GM18508 (cell line): ENCODE measurements around the gene PLOD2.

Experiments used
- ATAC-seq: cut with Tn5 transposase; IDR thresholded peaks from one replicate; pipeline ENCODE4 v1.9.1; 2021; ENCODE audit warnings: moderate number of reproducible peaks; ENCODE audit not compliant: insufficient read depth, unreplicated experiment

Gene PLOD2

DNA sequence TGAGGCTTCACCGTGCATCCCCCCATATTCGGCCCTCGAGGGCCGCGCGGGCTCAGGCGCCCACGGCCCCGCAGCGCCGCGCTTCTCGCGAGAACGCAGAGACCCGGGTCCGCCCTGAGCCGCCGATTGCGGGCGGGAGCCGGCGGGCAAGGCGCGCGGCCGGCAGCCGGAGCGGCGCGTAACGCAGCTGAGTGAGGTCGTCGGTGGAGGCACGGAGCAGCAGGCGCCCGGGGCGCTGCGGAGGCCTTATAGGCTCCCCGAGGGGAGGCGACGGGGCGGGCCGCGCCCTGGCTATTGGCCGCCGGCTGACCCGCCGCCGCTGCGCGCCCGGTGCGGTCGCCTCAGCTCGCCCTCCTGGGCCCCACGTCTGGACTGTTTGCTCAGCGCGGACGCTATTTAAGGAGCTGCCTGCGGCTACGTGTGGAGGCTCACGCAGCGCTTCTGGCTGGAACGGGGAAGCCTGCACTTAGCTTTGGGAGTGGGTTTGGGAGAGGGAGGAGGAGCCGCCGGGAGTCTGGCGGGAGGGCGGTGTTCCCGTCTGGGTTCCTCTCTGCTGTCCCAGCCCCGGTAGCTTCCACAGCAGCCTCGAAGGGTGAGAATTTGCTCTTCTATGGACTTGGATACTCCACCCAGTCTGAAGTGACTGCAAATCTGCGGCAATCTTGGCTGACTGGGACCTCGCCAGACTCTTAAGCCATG, at the start of gene PLOD2:
PLOD2 (minus strand) TSS at position 221 of the 699 bp plus-strand sequence; CDS start at position 26, 195 bp downstream.
- peak; percentile 29 for ATAC-seq

DNA sequence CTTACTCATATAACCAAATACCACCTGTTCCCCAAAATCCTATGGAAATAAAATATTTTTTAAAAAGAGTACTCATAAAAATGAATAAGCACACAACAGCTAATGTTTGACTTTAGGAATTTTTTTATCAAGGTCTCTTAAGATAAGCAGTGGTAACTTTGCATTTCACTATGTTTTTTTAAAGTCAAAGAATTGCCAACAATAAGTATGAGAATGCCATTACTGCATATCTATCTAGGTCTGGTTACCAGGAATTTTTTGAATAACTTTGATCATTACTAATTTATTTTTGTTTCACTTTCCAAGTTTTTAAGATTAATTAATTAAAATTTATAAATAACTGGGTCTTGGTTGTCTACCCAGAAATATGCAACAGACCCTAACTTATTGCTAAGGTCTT, 48.4 kb upstream of the PLOD2 start:
- no peak for ATAC-seq

GRCh38 chr3:146203776-146204175, 42.8 kb upstream of the PLOD2 start:
- no peak for ATAC-seq

GRCh38 chr3:146200461-146201220, 39.7 kb upstream of the PLOD2 start:
- no peak for ATAC-seq

DNA sequence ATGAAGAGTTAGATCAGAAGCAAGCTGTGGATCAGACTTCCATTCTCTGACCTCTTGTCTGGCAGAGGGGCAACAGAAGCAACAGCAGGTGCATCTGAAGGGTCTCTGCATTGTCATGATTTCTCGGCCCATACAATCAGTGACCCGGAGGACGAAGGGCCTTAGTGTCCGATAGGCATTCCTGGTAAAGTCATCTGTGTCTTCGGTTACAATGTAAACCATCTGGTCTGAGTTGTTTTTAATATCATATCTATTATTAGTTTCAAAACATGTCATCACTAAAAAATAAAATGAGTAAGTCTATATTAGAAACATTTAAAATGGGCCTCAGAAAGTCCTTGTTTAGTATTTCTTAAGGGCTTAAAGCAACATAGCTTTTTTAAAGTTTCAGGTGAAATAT, 38.8 kb upstream of the PLOD2 start:
- no peak for ATAC-seq

- ATAC-seq, result no peak
Observed at GRCh38 chr3:146196789-146197188, 35.8 kb upstream of the PLOD2 start.

GRCh38 chr3:146195605-146196004, 34.6 kb upstream of the PLOD2 start:
- ATAC-seq, result no peak

GRCh38 chr3:146195030-146195429, 34.0 kb upstream of the PLOD2 start:
- no peak for ATAC-seq

DNA sequence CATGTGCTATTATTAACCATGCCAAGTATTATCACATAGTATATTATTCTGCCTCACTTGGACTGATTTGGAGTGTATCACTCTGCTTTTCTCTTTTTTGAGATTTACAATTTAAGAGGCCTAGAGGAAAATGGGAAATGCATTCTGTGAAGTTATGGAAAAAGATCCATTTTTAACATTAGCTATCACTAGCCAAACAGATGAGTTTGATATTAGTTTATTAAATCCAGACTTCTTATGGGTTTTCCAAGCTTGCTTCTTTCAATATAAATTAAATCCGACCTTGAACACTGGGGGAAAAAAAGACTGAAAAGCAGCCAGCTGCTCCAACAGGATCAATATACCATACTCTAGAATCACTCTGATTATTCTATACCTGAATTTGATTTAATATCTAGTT, 30.1 kb upstream of the PLOD2 start:
- ATAC-seq, result no peak

DNA sequence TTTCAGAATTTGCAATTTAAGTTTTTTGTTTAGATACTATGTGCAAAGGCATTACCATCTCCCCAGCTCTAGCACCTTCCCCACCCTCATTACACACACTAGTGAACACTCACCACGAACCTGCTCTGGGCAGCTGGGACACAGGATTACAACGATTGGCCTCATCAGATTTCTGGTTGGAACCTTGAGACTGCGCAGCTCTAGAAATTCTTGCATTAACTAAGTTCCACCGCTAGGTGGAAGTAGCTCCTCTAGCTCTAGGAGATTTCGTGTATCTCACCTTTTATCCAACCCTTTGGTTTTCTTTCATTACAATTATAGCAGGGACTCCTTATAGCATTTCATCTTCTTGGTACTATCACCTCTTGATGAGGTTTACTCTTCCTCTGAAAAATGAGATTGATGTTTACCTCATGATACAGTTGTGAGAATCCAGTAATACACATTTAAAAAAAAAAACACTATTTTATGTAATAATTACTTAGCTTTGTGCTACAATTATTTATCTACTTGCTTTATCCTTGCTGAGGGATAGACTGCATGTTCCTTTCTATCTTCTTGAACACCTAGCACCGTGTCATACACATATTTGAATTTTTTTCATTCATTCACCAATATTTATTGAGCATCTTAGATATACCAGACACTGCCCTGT, 28.7 kb upstream of the PLOD2 start:
- peak; percentile 92 for ATAC-seq

GRCh38 chr3:146187334-146187950, 26.5 kb upstream of the PLOD2 start:
- no peak for ATAC-seq

DNA sequence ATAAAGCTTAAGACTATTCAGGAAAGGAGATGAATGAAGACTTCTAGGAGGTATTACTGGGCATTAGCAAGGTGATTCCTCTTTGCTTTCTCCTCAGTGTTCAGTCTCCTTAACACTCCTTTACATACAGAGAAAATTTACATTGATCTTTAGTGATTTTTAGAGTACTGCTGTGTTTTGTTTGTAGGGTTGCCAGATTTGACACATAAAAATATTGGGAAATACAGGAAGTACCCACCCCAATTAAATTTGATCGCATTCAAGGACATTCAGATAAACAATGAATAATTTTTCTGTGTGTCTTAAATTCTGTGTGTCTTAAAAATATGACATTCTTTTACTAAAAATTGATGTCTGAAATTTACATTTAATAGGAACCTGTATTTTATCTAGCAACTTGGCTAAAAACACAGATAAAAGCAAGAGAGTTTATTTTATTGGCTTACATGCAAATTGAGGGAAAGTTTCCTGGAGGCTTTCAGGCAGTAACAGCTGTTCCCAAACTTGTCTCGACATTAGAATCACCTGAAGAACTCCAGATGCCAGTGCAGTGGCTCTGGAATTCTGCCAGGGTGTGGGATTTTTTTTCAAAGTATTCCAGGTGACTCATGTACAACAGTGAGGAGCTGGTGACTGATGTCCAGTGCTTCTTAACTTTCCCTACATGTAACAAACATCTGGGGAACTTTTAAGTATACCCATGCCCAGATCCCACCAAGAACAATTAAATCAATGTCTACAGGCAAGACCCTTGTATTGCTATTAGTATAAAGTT, 23.4 kb upstream of the PLOD2 start:
- ATAC-seq, result no peak

- ATAC-seq, result no peak
Observed at GRCh38 chr3:146181216-146181615, 20.2 kb upstream of the PLOD2 start.

DNA sequence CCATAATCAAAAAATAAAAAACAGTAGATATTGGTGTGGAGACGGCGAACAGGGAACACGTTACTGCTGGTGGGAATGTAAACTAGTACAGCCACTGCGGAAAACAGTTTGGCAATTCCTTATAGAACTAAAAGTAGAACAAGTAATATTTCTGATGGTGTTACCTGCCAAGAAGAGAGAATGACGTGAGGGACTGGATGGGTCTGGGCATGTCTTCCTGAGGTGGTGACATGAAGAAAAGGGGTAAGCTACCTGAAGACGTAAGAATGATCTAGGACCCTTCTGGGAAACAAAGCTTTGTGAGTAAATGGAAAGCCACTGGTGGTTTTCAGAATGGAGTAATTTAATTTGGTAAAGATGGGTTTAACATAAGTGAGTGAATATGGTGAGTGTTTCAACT, 19.4 kb upstream of the PLOD2 start:
- no peak for ATAC-seq

DNA sequence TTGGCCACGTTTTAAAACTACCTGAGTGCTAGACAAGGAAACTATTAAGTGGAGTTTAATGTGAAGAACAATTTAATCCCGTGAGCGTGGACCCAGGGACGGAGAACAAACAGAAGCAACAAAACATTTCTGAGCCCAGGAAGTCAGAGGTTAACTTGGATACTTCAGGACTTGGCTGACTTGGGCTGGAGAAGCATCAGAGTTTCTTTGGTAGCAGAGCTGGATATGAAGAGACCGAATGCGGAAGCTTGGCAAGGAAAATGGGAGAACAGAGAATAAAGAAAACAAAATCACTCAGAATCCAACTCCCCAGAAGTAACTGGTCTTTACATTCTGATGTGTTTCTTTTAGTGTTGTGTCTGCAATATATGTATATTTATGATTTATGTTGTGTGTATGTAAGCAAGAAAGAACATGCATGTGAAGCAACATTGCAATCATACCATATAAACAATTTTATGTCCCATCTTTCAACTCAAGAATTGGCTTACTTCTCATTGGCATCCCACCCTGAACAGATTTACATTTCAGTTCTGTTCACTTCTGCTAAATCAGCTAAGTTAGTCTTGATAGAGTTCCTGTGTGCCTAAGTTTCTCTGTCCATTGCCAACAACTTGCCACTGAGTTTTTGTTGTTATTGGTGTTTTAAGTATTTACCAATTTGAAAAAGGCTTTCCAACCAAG, 17.2 kb upstream of the PLOD2 start:
- ATAC-seq, result no peak

DNA sequence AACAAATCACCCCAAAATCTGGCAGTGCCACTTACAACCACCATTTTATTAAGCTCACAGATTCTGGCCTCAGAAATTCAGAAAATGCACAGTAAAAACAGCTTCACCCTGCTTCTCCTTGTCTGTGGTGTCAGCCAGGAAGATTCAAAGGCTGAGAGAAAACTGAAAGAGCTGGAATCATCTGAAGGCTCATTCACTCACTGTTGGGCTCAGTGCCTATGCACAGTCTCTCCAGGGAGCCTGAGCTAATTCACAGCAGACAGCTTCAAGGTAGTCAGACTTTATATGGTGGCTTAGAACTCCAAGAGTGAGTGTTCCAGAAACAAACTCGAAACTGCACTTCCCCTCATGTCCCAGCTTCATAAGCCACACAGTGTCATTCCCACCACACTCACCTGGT, 16.5 kb upstream of the PLOD2 start:
- ATAC-seq, result no peak

- ATAC-seq, result no peak
Observed at GRCh38 chr3:146177072-146177471, 16.1 kb upstream of the PLOD2 start.

DNA sequence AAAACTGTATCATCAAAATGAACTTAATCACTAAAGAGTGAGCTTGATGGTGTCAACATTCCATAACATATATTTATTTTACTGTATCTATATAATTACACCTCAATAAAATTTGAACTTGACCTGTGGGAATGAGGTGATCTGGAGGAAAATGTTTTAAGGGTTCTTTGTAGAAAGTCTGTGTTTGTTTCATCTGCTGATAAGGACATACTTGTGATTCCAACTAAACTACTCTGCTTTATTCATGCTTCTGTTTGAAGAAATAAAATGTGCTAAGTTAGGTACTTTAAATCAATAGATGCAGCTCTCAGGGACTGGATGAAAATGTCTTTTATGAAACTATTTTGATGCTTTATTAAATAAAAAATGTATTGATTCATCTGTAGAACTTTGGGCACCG, 11.6 kb upstream of the PLOD2 start:
- ATAC-seq, result no peak

- ATAC-seq, result no peak
Observed at GRCh38 chr3:146170591-146170990, 9.6 kb upstream of the PLOD2 start.

DNA sequence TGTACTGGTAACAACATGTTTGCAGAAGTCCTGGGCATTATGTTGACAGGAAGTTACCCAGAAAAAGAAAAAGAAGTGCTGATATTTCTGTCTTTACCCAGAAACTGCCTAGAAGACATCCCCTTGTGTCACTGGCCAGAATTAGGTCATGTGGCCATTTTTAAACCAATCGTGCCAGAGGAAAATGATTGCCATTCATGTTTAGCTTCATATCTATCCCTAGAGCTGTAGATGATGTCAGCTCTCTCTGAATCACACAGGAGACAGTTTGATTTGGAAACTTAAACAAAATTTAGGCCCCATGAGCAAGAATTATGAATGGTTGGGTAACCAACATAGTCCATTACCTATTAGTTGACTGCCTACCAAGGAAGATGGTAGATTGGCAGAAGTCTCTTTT, 8.9 kb upstream of the PLOD2 start:
- no peak for ATAC-seq
